Epithelial cell of esophagus (primary cell): ENCODE measurements around the gene ITIH1.

Source experiments
- DNase-seq: peaks from one replicate; pipeline ENCODE4 v3.0.0; 2010; ENCODE audit warnings: low read depth
- H3K4me3 ChIP-seq: 2 replicates; pipeline ENCODE4 v1.5.1; 2011; ENCODE audit warnings: mild to moderate bottlenecking, low read length, control low read depth
- CTCF ChIP-seq: IDR thresholded peaks from 2 replicates; pipeline ENCODE4 v1.5.1; 2011; ENCODE audit warnings: low read depth, mild to moderate bottlenecking, low read length, control low read depth, inconsistent platforms; ENCODE audit not compliant: insufficient read depth; ENCODE audit errors: missing control alignments

ITIH1 gene

GRCh38 chr3:52834871-52835501 is 57.6 kb downstream of the ITIH1 start, which contains the start of gene MUSTN1:
TSS of gene MUSTN1 (minus strand) at chr3:52835019. CDS start at chr3:52834948, 71 bp downstream.
- DNase-seq: no peak
- H3K4me3 ChIP-seq: no peak within 1 kb of the TSS
- TF ChIP-seq CTCF: no peak

GRCh38 chr3:52835766-52836470 is 58.5 kb downstream of the ITIH1 start:
- TF ChIP-seq CTCF: no peak
- no peak for DNase-seq
- H3K4me3 ChIP-seq: no peak overlapping the region

GRCh38 chr3:52836471-52836845 is 59.1 kb downstream of the ITIH1 start:
- no peak overlapping the region for H3K4me3 ChIP-seq
- DNase-seq: no peak
- no peak for TF ChIP-seq CTCF

- no peak for DNase-seq
- no peak for TF ChIP-seq CTCF
- no peak overlapping the region for H3K4me3 ChIP-seq
Measured at GRCh38 chr3:52836986-52837385, 59.6 kb downstream of the ITIH1 start.

GRCh38 chr3:52838561-52839267 is 61.3 kb downstream of the ITIH1 start:
- no peak for TF ChIP-seq CTCF

GRCh38 chr3:52839268-52839575 is 61.8 kb downstream of the ITIH1 start:
- no peak for TF ChIP-seq CTCF
- DNase-seq: no peak
- H3K4me3 ChIP-seq: no peak overlapping the region

More at GRCh38 chr3:52838561-52839267, 61.3 kb downstream of the ITIH1 start:
- no peak for DNase-seq
- H3K4me3 ChIP-seq: no peak overlapping the region
